ENCODE measurements around the gene GLDC. TPM values are rescaled to one million over a fixed set of nuclear protein-coding genes. Genes with fewer than 3 reads are reported as not detected.

GLDC gene
- total RNA-seq, 2 experiments from 2014 or later, result 4.2 to 4.3 TPM

DNA sequence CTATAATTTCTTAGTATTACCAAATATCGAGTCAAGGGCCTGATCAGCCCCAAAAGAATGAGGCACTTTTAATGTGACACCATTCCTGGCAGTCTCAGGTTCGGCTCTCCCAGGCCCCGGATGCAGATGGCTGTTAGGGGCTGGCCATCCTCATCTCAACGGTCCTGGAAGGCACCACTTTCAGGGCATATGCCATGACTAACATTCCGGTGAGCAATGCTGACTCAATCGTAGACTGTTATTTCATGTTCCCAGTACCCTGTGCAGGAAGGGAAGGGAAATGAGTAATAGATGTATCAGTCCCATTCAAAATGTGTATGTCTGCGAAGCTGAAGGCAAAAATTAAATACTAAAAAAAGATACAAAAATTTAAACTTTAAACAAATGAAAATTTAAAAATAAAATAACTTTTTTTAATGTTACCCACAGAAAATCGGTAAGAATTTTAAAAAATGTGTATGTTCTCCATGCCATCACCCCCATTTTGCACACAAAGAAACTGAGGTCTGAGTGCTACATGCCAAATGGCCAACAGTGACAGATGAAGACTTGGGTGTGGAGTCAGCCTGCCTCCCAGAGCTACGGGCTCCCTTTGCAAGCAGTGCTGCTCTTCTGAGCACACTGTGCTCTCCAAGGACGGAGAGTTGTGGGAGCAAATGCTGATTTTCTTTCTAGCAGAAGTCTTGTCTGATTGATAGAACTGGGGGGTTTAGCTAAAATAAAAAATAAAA is 79.0 kb downstream of the GLDC start:
- Mint-ChIP-seq H3K36me3 (ENCODE audit: low read depth) (no peaks in the 10 kb centered on the region), H3K4me3 (peak overlapping the region; percentile 54), H3K27ac (peak overlapping the region; percentile 93), H3K27me3 (no peaks in the 10 kb centered on the region), H3K9me3 (no peaks in the 10 kb centered on the region), H3K4me1 (peaks cover 33% of the 10 kb centered on the region)
- CTCF ChIA-PET, result interaction anchor here (0.6 to 4.1 kb wide), 8 partner anchors 19 to 539 kb away, joined by 3 to 113 read pairs (median 3); partner anchors contain the start of gene UHRF2
- DNase-seq, result peak; percentile 72
- POLR2A ChIA-PET, result interaction anchor here (1.2 to 1.5 kb wide), 2 partner anchors 154 to 191 kb away, joined by 5 to 6 read pairs; partner anchors contain the start of genes KDM4C and UHRF2

DNA sequence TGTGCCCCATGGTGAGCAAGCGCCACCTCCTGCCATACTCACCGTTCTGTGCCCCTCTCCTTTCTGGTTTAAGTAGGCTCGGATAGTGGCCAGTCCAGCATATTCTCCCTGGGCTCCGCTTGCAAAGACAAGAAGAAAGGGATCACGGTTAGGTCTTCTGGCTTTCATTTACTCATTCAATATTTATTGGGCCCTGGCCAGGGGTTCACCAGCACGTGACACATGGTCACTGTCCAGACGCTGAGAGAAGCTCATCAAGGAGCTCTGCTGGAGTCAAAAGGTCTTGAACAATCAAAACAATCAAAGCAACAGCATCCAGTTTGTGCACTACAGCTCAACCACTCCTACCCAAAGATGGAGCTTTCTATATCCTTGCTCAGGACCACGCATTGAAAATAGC is 80.2 kb downstream of the GLDC start:
- Mint-ChIP-seq H3K9me3 (no peaks in the 10 kb centered on the region), H3K27me3 (no peaks in the 10 kb centered on the region), H3K4me3 (no peak overlapping the region), H3K36me3 (ENCODE audit: low read depth) (no peaks in the 10 kb centered on the region), H3K4me1 (peaks cover 33% of the 10 kb centered on the region), H3K27ac (no peak overlapping the region)
- no peak for DNase-seq
- ChIA-PET POLR2A (interaction anchor here (0.7 to 1.1 kb wide), 2 partner anchors 153 to 845 kb away, joined by 3 read pairs; partner anchors contain the start of gene UHRF2), CTCF (no interaction called here)

DNA sequence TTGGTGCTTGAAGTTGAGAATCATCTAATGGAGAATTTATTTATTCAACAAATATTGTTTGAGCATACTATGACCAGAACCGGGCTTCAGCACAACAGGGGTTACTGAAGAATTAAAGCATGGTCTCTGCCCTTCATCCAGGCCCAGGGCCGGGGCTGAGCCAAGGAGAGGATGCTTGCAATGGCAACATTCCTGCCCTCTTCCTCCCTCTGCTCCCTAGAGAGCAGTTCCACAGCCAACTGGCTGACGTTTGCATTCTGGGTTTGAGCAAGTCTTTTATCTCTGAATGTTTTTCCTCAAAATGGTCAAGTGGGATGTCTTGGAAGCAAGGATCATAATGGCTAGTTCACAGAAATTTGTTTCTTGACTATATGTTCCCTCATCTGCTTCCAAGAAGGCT is 80.7 kb downstream of the GLDC start:
- Mint-ChIP-seq H3K36me3 (ENCODE audit: low read depth) (no peaks in the 10 kb centered on the region), H3K9me3 (no peaks in the 10 kb centered on the region), H3K27ac (no peak overlapping the region), H3K4me1 (peaks cover 33% of the 10 kb centered on the region), H3K27me3 (no peaks in the 10 kb centered on the region), H3K4me3 (no peak overlapping the region)
- POLR2A ChIA-PET, result interaction anchor here (1.1 kb wide), 1 partner anchor 152 kb away, joined by 3 read pairs; the partner anchor contains the start of gene UHRF2
- CTCF ChIA-PET, result no interaction called here
- DNase-seq, result no peak

DNA sequence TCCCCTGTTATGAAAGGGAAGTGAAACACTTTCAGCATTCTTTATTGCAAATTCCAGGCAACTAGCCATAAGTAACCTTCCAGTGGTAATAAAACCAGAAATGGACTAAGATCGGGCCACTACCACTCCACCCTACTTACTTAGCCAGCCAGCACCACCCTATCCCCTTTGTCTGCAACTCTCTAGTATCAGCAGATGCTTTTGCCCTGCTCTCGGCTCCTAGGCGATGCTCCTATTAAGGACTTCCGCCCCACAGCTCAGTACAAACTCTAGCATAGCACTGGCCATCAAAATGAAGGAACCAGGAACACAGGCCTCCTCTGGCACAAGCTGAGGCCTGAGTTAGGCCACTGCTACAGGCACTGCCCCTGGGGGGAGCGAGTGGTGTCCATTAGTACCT is 81.2 kb downstream of the GLDC start:
- DNase-seq, result no peak
- no peaks in the 10 kb centered on the region for H3K9me3 Mint-ChIP-seq
- peaks cover 33% of the 10 kb centered on the region for H3K4me1 Mint-ChIP-seq
- H3K27ac Mint-ChIP-seq, result no peak overlapping the region
- H3K36me3 Mint-ChIP-seq (ENCODE audit: low read depth), result no peaks in the 10 kb centered on the region
- no peak overlapping the region for H3K4me3 Mint-ChIP-seq
- ChIA-PET POLR2A (no interaction called here), CTCF (no interaction called here)
- H3K27me3 Mint-ChIP-seq, result no peaks in the 10 kb centered on the region

DNA sequence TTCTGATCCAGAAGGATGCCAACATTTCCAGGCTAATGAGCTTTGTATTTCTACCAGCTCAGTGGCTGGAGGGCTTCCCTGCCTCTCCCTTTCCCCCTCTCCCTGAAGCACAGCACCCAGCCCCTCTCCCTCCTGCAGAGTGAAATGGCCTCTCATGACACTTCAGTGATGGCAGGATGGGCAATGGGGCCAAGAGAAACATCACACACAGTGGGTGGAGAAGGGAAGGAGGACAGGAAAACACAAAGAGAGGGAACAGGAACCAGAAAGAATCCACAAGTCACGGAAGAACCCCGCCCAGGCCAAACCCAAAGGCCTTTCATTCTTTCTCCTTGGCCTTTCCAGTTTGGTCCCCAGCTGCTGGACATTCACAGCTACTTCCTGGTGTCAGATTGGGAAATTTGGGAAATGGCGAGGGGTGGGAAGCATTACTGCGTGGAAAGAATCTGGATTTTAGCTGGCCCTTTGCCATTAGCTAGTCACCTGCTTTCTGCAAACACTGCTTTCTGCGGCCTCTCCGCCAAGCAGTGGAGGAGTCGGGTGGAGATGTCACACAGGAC is 82.6 kb downstream of the GLDC start:
- H3K9me3 Mint-ChIP-seq, result no peaks in the 10 kb centered on the region
- H3K27ac Mint-ChIP-seq, result no peak overlapping the region
- no peak for DNase-seq
- peaks cover 29% of the 10 kb centered on the region for H3K4me1 Mint-ChIP-seq
- CTCF ChIA-PET, result no interaction called here
- no peaks in the 10 kb centered on the region for H3K36me3 Mint-ChIP-seq (ENCODE audit: low read depth)
- H3K4me3 Mint-ChIP-seq, result no peak overlapping the region
- POLR2A ChIA-PET, result no interaction called here
- H3K27me3 Mint-ChIP-seq, result no peaks in the 10 kb centered on the region

DNA sequence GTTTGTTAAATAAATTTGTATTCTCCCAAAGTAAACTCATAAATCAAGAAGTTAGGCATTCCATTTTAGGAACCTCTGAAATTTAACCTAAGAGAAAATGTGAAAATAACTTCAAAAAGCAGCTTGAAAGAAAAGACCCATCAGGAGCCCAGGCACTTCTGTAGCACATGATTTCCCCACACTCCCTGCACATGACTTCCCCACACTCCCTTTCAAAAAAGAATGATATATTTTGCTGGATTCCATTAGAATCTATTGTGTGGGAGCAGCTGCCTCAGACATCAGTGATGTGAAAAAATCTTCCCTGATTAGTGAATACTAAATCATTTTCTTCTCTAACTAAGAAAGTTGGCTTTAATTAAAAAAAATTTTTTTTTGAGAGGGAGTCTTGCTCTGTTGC is 83.3 kb downstream of the GLDC start:
- Mint-ChIP-seq H3K27ac (no peak overlapping the region), H3K4me3 (no peak overlapping the region), H3K4me1 (peaks cover 23% of the 10 kb centered on the region), H3K27me3 (no peaks in the 10 kb centered on the region), H3K36me3 (ENCODE audit: low read depth) (no peaks in the 10 kb centered on the region), H3K9me3 (no peaks in the 10 kb centered on the region)
- ChIA-PET CTCF (no interaction called here), POLR2A (no interaction called here)
- no peak for DNase-seq

DNA sequence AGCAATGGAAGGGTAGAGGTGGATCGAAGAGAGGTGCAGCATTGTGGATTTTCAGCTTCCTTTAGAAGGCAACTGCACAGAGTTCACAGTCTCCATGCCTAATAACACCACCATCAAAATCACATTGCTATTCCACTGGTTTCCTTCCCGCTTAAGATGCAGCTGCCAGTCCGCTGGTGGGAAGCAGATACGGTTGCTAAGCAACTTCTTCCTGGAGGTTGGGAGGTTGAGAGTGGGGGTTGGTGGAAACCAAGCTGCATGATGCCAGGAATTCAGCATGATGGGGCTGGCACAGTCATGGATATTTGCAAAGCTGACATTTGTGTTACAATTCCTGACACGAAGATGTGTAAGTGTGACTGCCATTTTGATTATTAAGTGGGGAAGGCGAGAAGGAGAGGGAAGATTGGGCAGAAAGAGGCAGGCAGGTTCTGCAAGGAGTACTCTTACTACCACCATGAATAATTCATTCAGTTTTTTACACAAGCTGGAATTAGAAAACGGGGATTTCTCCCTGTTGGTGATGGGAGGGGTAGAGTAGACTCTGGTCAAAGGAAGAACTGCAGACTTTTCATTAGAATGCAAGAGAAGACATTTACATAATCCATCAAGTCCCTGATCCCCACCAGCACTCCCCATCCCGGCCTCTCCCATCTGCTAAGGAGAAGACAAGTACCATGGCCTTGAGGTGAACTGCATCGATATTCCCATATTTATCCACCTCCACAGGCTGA is 87.5 kb downstream of the GLDC start:
- CTCF ChIA-PET, result interaction anchor here (1.1 kb wide), 1 partner anchor 10 kb away, joined by 6 read pairs; no protein-coding TSS in a partner anchor

DNA sequence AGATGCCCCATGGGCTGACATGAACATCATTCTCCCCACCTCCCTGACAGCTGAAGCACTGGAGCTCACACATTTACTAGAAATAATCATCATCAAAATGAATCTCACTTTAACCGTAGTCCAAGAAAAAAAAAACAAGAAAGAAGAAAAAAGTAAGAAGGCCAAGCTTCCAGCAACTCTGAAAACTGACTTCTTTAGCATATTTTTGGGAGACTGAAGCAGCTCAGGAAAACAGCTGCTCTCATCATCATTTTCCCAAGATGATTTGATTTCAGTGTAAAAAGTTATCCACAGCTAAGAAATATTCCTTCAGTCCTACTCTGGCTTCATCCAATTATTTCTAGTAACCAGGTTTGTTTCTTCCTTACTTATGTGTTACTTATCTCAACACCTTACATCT is 91.7 kb downstream of the GLDC start:
- ChIA-PET CTCF (interaction anchor here (1.2 kb wide), 1 partner anchor 14 kb away, joined by 3 read pairs; no protein-coding TSS in a partner anchor), POLR2A (no interaction called here)

More for the DNA sequence above, 87.5 kb downstream of the GLDC start:
- Mint-ChIP-seq H3K36me3 (ENCODE audit: low read depth) (no peaks in the 10 kb centered on the region), H3K4me1 (peaks cover 1% of the 10 kb centered on the region), H3K27me3 (no peaks in the 10 kb centered on the region), H3K4me3 (no peak overlapping the region), H3K27ac (no peak overlapping the region), H3K9me3 (no peaks in the 10 kb centered on the region)
- POLR2A ChIA-PET, result no interaction called here
- DNase-seq, result no peak

DNA sequence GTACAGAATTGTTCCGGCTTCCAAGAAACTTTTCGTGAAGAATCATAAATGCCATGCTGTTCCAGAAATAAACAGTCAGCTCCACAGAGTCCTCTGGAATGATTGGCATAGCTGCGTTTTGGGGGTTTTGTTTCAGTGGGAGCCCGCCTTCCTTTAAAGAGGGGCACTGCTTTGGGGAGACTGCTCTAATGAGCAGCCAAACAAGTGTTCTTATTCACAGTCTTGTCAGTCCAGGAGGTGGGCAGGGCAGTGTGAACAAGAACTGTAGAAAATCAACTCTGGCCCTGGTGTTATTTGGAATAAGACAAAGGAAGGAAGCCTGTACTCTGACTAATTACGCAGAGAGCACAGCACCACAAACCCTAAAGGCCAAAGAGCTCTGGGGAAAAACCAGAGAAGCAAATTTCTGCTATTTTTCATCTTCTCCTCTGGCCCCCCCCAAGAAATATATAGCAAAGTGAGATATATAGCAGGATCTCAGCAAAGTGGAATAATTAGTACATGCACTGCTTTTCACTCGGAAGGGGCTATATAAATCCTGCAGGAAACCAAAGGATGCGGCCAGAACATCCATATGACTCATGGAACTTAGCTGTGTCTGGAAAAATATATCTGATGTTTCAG is 92.9 kb downstream of the GLDC start:
- Mint-ChIP-seq H3K4me1 (no peaks in the 10 kb centered on the region), H3K36me3 (ENCODE audit: low read depth) (no peaks in the 10 kb centered on the region), H3K9me3 (no peaks in the 10 kb centered on the region), H3K4me3 (no peak overlapping the region), H3K27me3 (no peaks in the 10 kb centered on the region), H3K27ac (no peak overlapping the region)
- ChIA-PET POLR2A (no interaction called here), CTCF (no interaction called here)
- DNase-seq, result no peak

More for the DNA sequence above, 91.7 kb downstream of the GLDC start:
- Mint-ChIP-seq H3K36me3 (ENCODE audit: low read depth) (no peaks in the 10 kb centered on the region), H3K27me3 (no peaks in the 10 kb centered on the region), H3K4me3 (no peak overlapping the region), H3K9me3 (no peaks in the 10 kb centered on the region), H3K27ac (no peak overlapping the region), H3K4me1 (no peaks in the 10 kb centered on the region)
- DNase-seq, result no peak

DNA sequence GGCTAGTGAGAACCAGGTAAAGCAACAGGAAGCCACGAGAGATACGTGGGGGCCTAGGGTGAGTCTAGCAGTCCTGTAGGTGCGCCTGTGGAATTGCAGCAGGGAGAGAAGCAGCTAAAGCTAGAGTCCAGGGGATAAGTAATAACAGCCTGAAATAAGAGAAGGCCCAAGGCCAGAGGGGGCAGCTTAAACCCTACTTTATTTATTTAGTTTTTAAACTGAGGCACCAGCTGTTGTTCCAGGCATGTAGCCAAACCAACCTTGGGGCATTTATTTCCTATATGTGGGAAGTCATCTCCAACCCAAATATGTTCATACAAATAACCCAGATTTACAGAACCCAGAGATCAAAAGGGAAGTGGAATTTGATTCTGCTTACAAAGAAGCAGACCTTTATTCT is 93.5 kb downstream of the GLDC start:
- no peak overlapping the region for H3K4me3 Mint-ChIP-seq
- no peak overlapping the region for H3K27ac Mint-ChIP-seq
- POLR2A ChIA-PET, result no interaction called here

DNA sequence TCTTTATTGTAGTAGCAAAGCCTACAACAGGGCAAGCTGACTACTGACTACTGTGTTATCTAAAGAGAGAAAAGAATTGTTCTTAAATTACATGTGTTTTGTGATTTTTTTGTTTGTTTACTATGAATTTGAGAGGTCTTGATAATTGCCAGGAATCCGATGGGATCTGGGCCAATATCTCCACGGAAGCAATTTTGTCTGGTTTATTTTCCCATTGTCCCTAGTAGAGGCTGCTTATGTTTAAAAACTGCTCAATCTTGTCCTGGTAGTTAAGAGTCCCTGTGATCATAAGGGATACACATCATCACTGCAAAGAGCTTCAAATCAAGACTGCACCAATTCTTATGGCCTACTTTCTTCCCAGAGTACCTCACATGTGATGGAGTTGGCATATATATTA is 94.4 kb downstream of the GLDC start:
- no peaks in the 10 kb centered on the region for H3K9me3 Mint-ChIP-seq
- ChIA-PET POLR2A (no interaction called here), CTCF (no interaction called here)
- no peak for DNase-seq
- H3K36me3 Mint-ChIP-seq (ENCODE audit: low read depth), result no peaks in the 10 kb centered on the region
- no peak overlapping the region for H3K27ac Mint-ChIP-seq
- H3K4me1 Mint-ChIP-seq, result no peaks in the 10 kb centered on the region
- no peaks in the 10 kb centered on the region for H3K27me3 Mint-ChIP-seq
- H3K4me3 Mint-ChIP-seq, result no peak overlapping the region

More for the DNA sequence above, 93.5 kb downstream of the GLDC start:
- CTCF ChIA-PET, result no interaction called here
- DNase-seq, result no peak
- Mint-ChIP-seq H3K36me3 (ENCODE audit: low read depth) (no peaks in the 10 kb centered on the region), H3K27me3 (no peaks in the 10 kb centered on the region), H3K9me3 (no peaks in the 10 kb centered on the region), H3K4me1 (no peaks in the 10 kb centered on the region)

DNA sequence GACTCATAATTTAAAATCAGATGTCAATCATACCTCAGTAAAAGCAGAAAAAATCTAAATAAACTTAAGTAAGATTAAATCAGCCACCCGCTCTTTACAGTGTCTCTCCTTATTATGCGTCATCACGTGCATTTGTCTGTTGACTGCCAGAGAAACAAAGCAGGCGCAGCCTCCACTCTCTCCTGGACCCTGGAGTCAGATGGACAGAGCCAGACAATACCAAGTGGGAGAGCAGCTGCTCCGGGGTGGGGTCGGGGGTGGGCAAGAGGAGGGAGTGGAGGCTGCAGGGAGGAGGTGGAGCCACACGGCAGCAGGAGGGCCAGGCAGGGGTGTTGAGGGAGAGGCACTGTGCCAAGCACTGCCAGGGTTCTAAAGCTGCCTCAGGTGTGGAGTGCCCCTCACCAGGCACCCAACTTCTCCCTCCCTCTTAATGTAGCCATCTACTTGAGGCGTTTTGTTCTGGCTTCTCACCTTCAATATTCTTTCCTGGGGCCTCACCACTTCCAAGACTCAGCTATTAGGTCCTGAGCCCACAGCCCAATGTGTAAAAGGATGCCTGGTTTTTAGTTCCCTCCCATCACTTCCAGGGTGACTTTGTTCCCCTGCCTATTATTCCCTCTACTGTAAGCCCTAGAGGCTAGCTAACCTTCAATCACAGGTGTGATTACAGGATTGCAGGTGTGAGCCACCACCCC is 96.3 kb downstream of the GLDC start:
- POLR2A ChIA-PET, result no interaction called here
- Mint-ChIP-seq H3K27me3 (no peaks in the 10 kb centered on the region), H3K4me3 (no peak overlapping the region), H3K36me3 (ENCODE audit: low read depth) (no peaks in the 10 kb centered on the region), H3K4me1 (no peaks in the 10 kb centered on the region), H3K27ac (no peak overlapping the region), H3K9me3 (no peaks in the 10 kb centered on the region)
- CTCF ChIA-PET, result no interaction called here
- no peak for DNase-seq
